ENCODE measurements around the gene SV2C. TPM values are rescaled to one million over a fixed set of nuclear protein-coding genes. Genes with fewer than 3 reads are reported as not detected.

SV2C gene
- total and polyA plus RNA-seq, 10 of the 15 experiments (the other 5 are each of a cell fraction or from before 2014, with no cell fraction given) = under 0.01 to 1.1 (median 0.63) TPM

- TF ChIP-seq ZNF687 (IDR thresholded peaks at IDR 0.05) = peak; percentile 64; the same call in 1 of the 2 replicates
- no peak for TF ChIP-seq IRF4 (IDR thresholded peaks at IDR 0.05; ENCODE audit: low read depth, low read length)
- TF ChIP-seq, protein P1, sequence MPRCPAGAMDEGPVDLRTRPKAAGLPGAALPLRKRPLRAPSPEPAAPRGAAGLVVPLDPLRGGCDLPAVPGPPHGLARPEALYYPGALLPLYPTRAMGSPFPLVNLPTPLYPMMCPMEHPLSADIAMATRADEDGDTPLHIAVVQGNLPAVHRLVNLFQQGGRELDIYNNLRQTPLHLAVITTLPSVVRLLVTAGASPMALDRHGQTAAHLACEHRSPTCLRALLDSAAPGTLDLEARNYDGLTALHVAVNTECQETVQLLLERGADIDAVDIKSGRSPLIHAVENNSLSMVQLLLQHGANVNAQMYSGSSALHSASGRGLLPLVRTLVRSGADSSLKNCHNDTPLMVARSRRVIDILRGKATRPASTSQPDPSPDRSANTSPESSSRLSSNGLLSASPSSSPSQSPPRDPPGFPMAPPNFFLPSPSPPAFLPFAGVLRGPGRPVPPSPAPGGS (IDR thresholded peaks at IDR 0.05; ENCODE audit: borderline replicate concordance, insufficient read depth, low read depth, low read length, poor library complexity, severe bottlenecking) = no peak
- no peak for TF ChIP-seq CUX1 (IDR thresholded peaks at IDR 0.05; ENCODE audit: insufficient replicate concordance, low read depth, low read length)
- TF ChIP-seq POU2F2 (IDR thresholded peaks at IDR 0.05; ENCODE audit: borderline replicate concordance, low read depth, low read length) = no peak
- no peak for TF ChIP-seq MYB (IDR thresholded peaks at IDR 0.05; ENCODE audit: borderline replicate concordance, low read depth, low read length)
- TF ChIP-seq, protein P2, sequence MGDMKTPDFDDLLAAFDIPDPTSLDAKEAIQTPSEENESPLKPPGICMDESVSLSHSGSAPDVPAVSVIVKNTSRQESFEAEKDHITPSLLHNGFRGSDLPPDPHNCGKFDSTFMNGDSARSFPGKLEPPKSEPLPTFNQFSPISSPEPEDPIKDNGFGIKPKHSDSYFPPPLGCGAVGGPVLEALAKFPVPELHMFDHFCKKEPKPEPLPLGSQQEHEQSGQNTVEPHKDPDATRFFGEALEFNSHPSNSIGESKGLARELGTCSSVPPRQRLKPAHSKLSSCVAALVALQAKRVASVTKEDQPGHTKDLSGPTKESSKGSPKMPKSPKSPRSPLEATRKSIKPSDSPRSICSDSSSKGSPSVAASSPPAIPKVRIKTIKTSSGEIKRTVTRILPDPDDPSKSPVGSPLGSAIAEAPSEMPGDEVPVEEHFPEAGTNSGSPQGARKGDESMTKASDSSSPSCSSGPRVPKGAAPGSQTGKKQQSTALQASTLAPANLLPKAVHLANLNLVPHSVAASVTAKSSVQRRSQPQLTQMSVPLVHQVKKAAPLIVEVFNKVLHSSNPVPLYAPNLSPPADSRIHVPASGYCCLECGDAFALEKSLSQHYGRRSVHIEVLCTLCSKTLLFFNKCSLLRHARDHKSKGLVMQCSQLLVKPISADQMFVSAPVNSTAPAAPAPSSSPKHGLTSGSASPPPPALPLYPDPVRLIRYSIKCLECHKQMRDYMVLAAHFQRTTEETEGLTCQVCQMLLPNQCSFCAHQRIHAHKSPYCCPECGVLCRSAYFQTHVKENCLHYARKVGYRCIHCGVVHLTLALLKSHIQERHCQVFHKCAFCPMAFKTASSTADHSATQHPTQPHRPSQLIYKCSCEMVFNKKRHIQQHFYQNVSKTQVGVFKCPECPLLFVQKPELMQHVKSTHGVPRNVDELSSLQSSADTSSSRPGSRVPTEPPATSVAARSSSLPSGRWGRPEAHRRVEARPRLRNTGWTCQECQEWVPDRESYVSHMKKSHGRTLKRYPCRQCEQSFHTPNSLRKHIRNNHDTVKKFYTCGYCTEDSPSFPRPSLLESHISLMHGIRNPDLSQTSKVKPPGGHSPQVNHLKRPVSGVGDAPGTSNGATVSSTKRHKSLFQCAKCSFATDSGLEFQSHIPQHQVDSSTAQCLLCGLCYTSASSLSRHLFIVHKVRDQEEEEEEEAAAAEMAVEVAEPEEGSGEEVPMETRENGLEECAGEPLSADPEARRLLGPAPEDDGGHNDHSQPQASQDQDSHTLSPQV (IDR thresholded peaks at IDR 0.05) = no peak
- no peak for TF ChIP-seq KDM1A (IDR thresholded peaks at IDR 0.05; ENCODE audit: borderline replicate concordance)
- TF ChIP-seq MTA2 (IDR thresholded peaks at IDR 0.05; ENCODE audit: low read depth) = peak; percentile 22; the same call in 1 of the 2 replicates
- no peak for TF ChIP-seq SIX5 (IDR thresholded peaks at IDR 0.05; ENCODE audit: low read depth, low read length, severe bottlenecking)
- TF ChIP-seq MEF2B (IDR thresholded peaks at IDR 0.05; ENCODE audit: partially characterized antibody, poor library complexity, severe bottlenecking) = peak; percentile 22
- TF ChIP-seq RUNX3 (IDR thresholded peaks at IDR 0.05; ENCODE audit: low read length) = 0 out of 2 replicates have a peak, but pooled peaks have one; percentile 17
- no peak for TF ChIP-seq NFYA (IDR thresholded peaks at IDR 0.05; ENCODE audit: borderline replicate concordance, low read depth, low read length)
- no peak for TF ChIP-seq HDAC6 (IDR thresholded peaks at IDR 0.05; ENCODE audit: unreplicated experiment)
- TF ChIP-seq POLR2AphosphoS5 (IDR thresholded peaks at IDR 0.05; ENCODE audit: low read length) = no peak
These were observed 211.4 kb downstream of the SV2C start (continued) for GRCh38 chr5:76294573-76294972.
